ENCODE data around the gene GALNS. TPM values are rescaled to one million over a fixed set of nuclear protein-coding genes. Genes with fewer than 3 reads are reported as not detected.

GALNS gene
- total and polyA plus RNA-seq, 2 donors (not counting 3 experiments of a cell fraction or from before 2014, with no cell fraction given) = 21.8 to 40.2 TPM

- TF ChIP-seq JUN (IDR thresholded peaks at IDR 0.05; ENCODE audit: borderline replicate concordance, insufficient read depth, insufficient read length, low read depth) (no peak), POLR2A (IDR thresholded peaks at IDR 0.05; ENCODE audit: low read depth, low read length) (no peak), POLR2AphosphoS5 (IDR thresholded peaks at IDR 0.05; ENCODE audit: insufficient read depth, low read depth, low read length) (no peak), EZH2 (IDR thresholded peaks at IDR 0.05; ENCODE audit: borderline replicate concordance, low read depth, low read length, severe bottlenecking) (no peak), MYC (IDR thresholded peaks at IDR 0.05; ENCODE audit: low read depth, low read length) (no peak), CTCF (IDR thresholded peaks at IDR 0.05; ENCODE audit: extremely low read depth in 1 of 2, insufficient read depth in 1 of 2, low read depth in 1 of 2, low read length in 2 of 2) (no peak), GATA2 (IDR thresholded peaks at IDR 0.05; ENCODE audit: insufficient read depth, insufficient read length, low read depth, low read length) (no peak)
- no peak overlapping the region for H3K27ac ChIP-seq (ENCODE audit: insufficient read depth, low read depth, low read length)
- CTCF ChIA-PET = interaction anchor here (1.0 to 1.7 kb wide), 2 partner anchors 20 to 27 kb away, joined by 3 to 6 read pairs; no protein-coding TSS in a partner anchor
Measured at GRCh38 chr16:88764913-88765349, 91.8 kb downstream of the GALNS start.

More at GRCh38 chr16:88764913-88765349, 91.8 kb downstream of the GALNS start:
- Histone ChIP-seq H3K4me2 (ENCODE audit: insufficient read depth, low read length) (no peak overlapping the region), H3K27me3 (ENCODE audit: control insufficient read depth in 2 of 2, insufficient read depth in 2 of 2, low read length in 2 of 2) (no peaks in the 10 kb centered on the region), H3K79me2 (ENCODE audit: control insufficient read depth, insufficient read depth, low read length) (peaks cover 95% of the 10 kb centered on the region), H4K20me1 (replicated peaks; ENCODE audit: control insufficient read depth, extremely low read depth, insufficient read depth, low read length) (no peaks in the 10 kb centered on the region), H3K36me3 (ENCODE audit: control insufficient read depth in 2 of 2, extremely low read depth in 1 of 2, insufficient read depth in 2 of 2, low read length in 2 of 2) (peaks cover 0 to 14% of the 10 kb centered on the region in 2 experiments), H3K9me1 (replicated peaks; ENCODE audit: control insufficient read depth, extremely low read depth, insufficient read depth, low read length) (no peaks in the 10 kb centered on the region), H3K4me3 (replicated peaks in 1 of 3; ENCODE audit: insufficient read depth in 1 of 3, low read depth in 1 of 3, low read length in 3 of 3) (no peak overlapping the region), H3K9ac (replicated peaks; ENCODE audit: extremely low read depth, insufficient read depth, low read length) (no peak overlapping the region), H3K9me3 (replicated peaks; ENCODE audit: control insufficient read depth, insufficient read depth, low read length) (no peaks in the 10 kb centered on the region), H2AFZ (ENCODE audit: low read depth, low read length) (no peak overlapping the region), H3K4me1 (ENCODE audit: control insufficient read depth, extremely low read depth, insufficient read depth, low read length) (peaks cover 27% of the 10 kb centered on the region)
- BruUV-seq (replicated peaks) = no TSS peak
- no peak for DNase-seq (ENCODE audit: low read depth, low spot score)
- no peak for FAIRE-seq
- POLR2A ChIA-PET = no interaction called here
- intact Hi-C loops (cut with micrococcal nuclease) = no loop called here
- dilution Hi-C loops (cut with MboI; ENCODE audit: extremely low pct_ligation_motif_present, low sequenced_read_pairs) = no loop called here
